ENCODE data around the gene DOLPP1. TPM values are rescaled to one million over a fixed set of nuclear protein-coding genes. Genes with fewer than 3 reads are reported as not detected.

The DOLPP1 gene
- polyA plus RNA-seq, 1 of the 3 experiments (the other 2 are of a cell fraction): 19.9 TPM

- TF ChIP-seq RFX5 (IDR thresholded peaks at IDR 0.05; ENCODE audit: low read length) (no peak), EZH2phosphoT487 (IDR thresholded peaks at IDR 0.05; ENCODE audit: borderline replicate concordance, low read depth) (no peak), CTCF (IDR thresholded peaks at IDR 0.05) (no peak), MEF2A (IDR thresholded peaks at IDR 0.05; ENCODE audit: borderline replicate concordance, low read depth) (no peak), USF1 (IDR thresholded peaks at IDR 0.05; ENCODE audit: borderline replicate concordance, low read depth) (no peak), GATA2 (CRISPR knock-in tag; IDR thresholded peaks at IDR 0.05) (no peak), SIN3A (IDR thresholded peaks at IDR 0.05; ENCODE audit: borderline replicate concordance, low read depth, low read length) (no peak), NRF1 (IDR thresholded peaks at IDR 0.05; ENCODE audit: low read depth, low read length) (peak; percentile 90), TEAD4 (IDR thresholded peaks at IDR 0.05; ENCODE audit: borderline replicate concordance, insufficient read depth) (no peak), ZBTB33 (IDR thresholded peaks at IDR 0.05; ENCODE audit: borderline replicate concordance, low read depth) (no peak), SMC3 (IDR thresholded peaks at IDR 0.05; ENCODE audit: low read depth, low read length) (no peak), IRF3 (IDR thresholded peaks at IDR 0.05; ENCODE audit: low read depth, low read length) (no peak), MXI1 (IDR thresholded peaks at IDR 0.05; ENCODE audit: low read depth, low read length) (peak; percentile 70; the same call in 1 of the 2 replicates), ELF1 (IDR thresholded peaks at IDR 0.05) (no peak), REST (IDR thresholded peaks at IDR 0.05; ENCODE audit: low read depth, low read length) (no peak), USF2 (IDR thresholded peaks at IDR 0.05; ENCODE audit: borderline replicate concordance, low read depth, low read length) (no peak)
These were observed 30.0 kb downstream of the DOLPP1 start, which contains the start of the genes CRAT and PTPA (continued) for GRCh38 chr9:129110740-129111527.

Measured in SK-N-SH (cell line).